Stomach (tissue), 9 donors: ENCODE results near the gene L1CAM. TPM values are rescaled to one million over a fixed set of nuclear protein-coding genes. Genes with fewer than 3 reads are reported as not detected.

Experiments
- DNase-seq, 2 donors: peaks; one replicate each; pipeline versions ENCODE4 v3.0.0 to v3.0.0-alpha.2; 2013 to 2019
- H3K27ac ChIP-seq, 5 donors: fragments of 200-600 bp in 4 of 5; sonication (generic) in 4 of 5; one replicate each; pipeline ENCODE4 v1.5.1; 2013 to 2019; ENCODE audit warnings: mild to moderate bottlenecking in 1 of 5, moderate library complexity in 1 of 5
- H3K27me3 ChIP-seq, 3 donors: fragments of 200-600 bp; sonication (generic); one replicate each; pipeline ENCODE4 v1.5.1; 2017 to 2019; ENCODE audit warnings: mixed run types in 1 of 3
- H3K36me3 ChIP-seq, 4 donors: fragments of 200-600 bp; sonication (generic); 1 replicate in 3 of 4; 2 replicates in 1 of 4; pipeline ENCODE4 v1.5.1; 2016 to 2019
- H3K4me1 ChIP-seq, 4 donors: fragments of 200-600 bp; sonication (generic); one replicate each; pipeline ENCODE4 v1.5.1; 2016 to 2019
- H3K4me3 ChIP-seq, 4 donors: fragments of 200-600 bp; sonication (generic) in 3 of 4; one replicate each; pipeline ENCODE4 v1.5.1; 2016 to 2019; ENCODE audit warnings: mild to moderate bottlenecking in 1 of 4
- H3K9me3 ChIP-seq, 4 donors: fragments of 200-600 bp; sonication (generic); one replicate each; pipeline ENCODE4 v1.5.1; 2016 to 2019
- EP300 ChIP-seq: sonication (generic); formaldehyde crosslinking; IDR thresholded peaks from one replicate; pipeline ENCODE4 v1.6.1; 2017; ENCODE audit warnings: antibody characterized with exemption
- POLR2A ChIP-seq, 4 donors: fragments of 450-650 bp; IDR thresholded peaks; one replicate each; pipeline ENCODE4 v1.6.1; 2016; ENCODE audit warnings: antibody characterized with exemption in 4 of 4, control low read depth in 2 of 4, mild to moderate bottlenecking in 1 of 4, moderate library complexity in 1 of 4
- POLR2AphosphoS5 ChIP-seq, 3 donors: sonication (generic); formaldehyde crosslinking; IDR thresholded peaks; one replicate each; pipeline ENCODE4 v1.6.1; 2016; ENCODE audit warnings: antibody characterized with exemption in 3 of 3
- WGBS, 5 donors: extraction: QIAGEN DNeasy Blood & Tissue Kit in 3 of 5; methylation state at CpG; one replicate each; pipeline versions ENCODE4 v1.1.5 to v1.1.7; 2013 to 2018; 5-methylcytosine and 5-hydroxymethylcytosine counted together
- intact Hi-C: fragments of 100-400 bp; cut with DNase I; formaldehyde crosslinking; loops from one replicate; pipeline ENCODE4 v1.15.1; 2023; ENCODE audit warnings: low total_unique reads
- polyA plus RNA-seq, 3 donors: library from polyadenylated mRNA; stranded (reverse); fragments of 200-250 nt; gene quantifications; one replicate each; pipeline ENCODE4 v1.2.3, GENCODE V29; 2013
- total RNA-seq, 5 donors: library from RNA; depleted of rRNA; stranded (reverse); fragments of >200 nt; gene quantifications; one replicate each; pipeline versions ENCODE4 v1.1.0 to v1.2.3, GENCODE V29; 2014 to 2016
- TF ChIP-seq, protein P1 (sequence below), 7 experiments: fragments of 450-650 bp in 4 of 7; fragments of 200-600 bp in 3 of 7; sonication (generic) in 3 of 7; IDR thresholded peaks; one replicate each; pipeline ENCODE4 v1.5.1; 2016 to 2019; ENCODE audit warnings: antibody characterized with exemption in 7 of 7, control low read depth in 2 of 7, mild to moderate bottlenecking in 1 of 7
- donor health status: healthy with polysubstance abuse.
- donor health status: Bipolar disorder and iron deficiency.
- donor health status: healthy.

Gene L1CAM
- total and polyA plus RNA-seq, 8 donors = under 0.01 to 19.1 (median 2.7) TPM

DNA sequence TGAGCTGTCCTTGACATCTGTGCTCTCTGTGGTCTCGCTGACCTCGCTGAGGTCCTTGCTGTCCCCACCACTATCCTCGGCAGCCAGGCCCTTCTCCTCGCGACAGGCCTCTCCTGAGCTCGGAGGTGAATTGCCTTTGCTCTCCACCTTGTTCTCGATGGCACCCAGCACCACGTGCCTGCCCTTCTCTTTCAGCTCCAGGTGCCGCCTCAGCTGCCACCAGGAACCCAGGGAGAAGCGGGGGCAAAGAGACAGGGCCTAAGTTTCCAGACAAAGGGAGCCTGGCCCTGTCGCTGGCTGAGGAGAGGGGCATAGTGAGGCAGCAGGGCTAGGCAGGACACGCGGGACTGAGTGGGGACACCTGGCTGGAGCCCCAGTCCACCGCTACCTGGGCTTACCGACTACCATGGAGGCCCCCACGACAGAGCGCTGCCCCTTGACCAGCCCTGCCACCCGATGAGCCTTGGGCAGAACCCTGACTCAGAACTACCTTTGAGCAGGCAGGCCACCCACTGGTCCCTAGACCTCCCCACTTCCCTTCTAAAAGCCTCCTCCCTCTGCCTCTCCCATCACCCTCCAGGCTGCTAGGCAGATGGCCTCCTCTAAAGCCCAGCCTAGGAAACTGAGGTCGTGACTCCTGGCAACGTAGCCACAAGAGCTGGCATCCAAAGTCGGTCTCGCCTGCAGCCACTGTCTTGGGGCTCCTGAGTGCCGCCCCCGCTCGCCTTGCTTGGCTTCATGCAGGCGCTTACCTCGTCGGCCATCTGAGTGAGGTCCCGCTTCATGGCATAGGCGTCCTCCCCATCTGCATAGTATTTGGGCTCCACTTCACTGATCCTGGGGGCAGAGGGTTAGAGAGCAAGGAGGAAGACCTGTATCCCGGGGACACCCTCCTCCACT, 44.3 kb upstream of the L1CAM start:
- 88 to 91% (median 91%) methylated on average over 10 to 31 of the region's 31 CpGs for WGBS, 5 donors
- intact Hi-C loops = no loop called here
- TF ChIP-seq, protein P1, sequence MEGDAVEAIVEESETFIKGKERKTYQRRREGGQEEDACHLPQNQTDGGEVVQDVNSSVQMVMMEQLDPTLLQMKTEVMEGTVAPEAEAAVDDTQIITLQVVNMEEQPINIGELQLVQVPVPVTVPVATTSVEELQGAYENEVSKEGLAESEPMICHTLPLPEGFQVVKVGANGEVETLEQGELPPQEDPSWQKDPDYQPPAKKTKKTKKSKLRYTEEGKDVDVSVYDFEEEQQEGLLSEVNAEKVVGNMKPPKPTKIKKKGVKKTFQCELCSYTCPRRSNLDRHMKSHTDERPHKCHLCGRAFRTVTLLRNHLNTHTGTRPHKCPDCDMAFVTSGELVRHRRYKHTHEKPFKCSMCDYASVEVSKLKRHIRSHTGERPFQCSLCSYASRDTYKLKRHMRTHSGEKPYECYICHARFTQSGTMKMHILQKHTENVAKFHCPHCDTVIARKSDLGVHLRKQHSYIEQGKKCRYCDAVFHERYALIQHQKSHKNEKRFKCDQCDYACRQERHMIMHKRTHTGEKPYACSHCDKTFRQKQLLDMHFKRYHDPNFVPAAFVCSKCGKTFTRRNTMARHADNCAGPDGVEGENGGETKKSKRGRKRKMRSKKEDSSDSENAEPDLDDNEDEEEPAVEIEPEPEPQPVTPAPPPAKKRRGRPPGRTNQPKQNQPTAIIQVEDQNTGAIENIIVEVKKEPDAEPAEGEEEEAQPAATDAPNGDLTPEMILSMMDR (IDR thresholded peaks at IDR 0.05) = no peak
- TF ChIP-seq EP300 (no peak), POLR2A (IDR thresholded peaks at IDR 0.05) (no peak), POLR2AphosphoS5 (IDR thresholded peaks at IDR 0.05) (no peak)
- H3K4me1 ChIP-seq = peaks cover 7 to 64% (median 45%) of the 10 kb centered on the region in 4 donors
- peaks cover 4 to 36% (median 29%) of the 10 kb centered on the region in 4 donors for H3K36me3 ChIP-seq
- no peaks in the 10 kb centered on the region for H3K9me3 ChIP-seq
- H3K27me3 ChIP-seq = peaks cover 0 to 6% (median 0%) of the 10 kb centered on the region in 3 donors
- no peak for DNase-seq
- H3K4me3 ChIP-seq = no peak overlapping the region
- H3K27ac ChIP-seq = peak overlapping the region in 1 of 5 donors; percentile 96

DNA sequence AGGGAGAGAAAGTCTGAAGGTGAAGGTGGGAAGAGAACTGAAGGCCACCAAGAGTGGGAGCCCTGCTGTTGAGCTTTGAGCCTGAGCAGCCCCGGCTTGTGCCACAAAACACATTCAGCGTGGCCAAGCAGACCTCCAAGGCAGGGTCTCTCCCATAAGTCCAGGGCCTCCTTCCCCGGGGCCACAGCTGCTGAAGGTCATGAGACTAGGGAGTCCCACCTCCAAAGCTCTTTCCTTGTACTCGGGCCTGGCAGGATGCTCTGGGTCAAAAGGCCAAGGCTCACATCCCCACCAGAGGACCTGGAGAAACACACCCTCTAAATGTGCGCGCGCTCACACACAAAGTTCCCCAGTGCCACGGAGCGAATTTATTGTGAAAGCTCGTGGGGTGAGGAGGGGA, 43.6 kb upstream of the L1CAM start:
- no peak overlapping the region for H3K4me3 ChIP-seq
- no peaks in the 10 kb centered on the region for H3K9me3 ChIP-seq
- peaks cover 7 to 63% (median 46%) of the 10 kb centered on the region in 4 donors for H3K4me1 ChIP-seq
- no peak for DNase-seq
- WGBS, 5 donors = 78 to 93% (median 80%) methylated on average over 2 to 10 of the region's 10 CpGs
- TF ChIP-seq POLR2AphosphoS5 (IDR thresholded peaks at IDR 0.05) (no peak), POLR2A (IDR thresholded peaks at IDR 0.05) (no peak), EP300 (no peak)
- TF ChIP-seq, protein P1 (IDR thresholded peaks at IDR 0.05) = no peak
- intact Hi-C loops = no loop called here
- peak overlapping the region in 3 of 5 donors; percentile 79 to 96 (median 95) for H3K27ac ChIP-seq
- H3K36me3 ChIP-seq = peaks cover 4 to 36% (median 29%) of the 10 kb centered on the region in 4 donors
- H3K27me3 ChIP-seq = peaks cover 0 to 6% (median 0%) of the 10 kb centered on the region in 3 donors

DNA sequence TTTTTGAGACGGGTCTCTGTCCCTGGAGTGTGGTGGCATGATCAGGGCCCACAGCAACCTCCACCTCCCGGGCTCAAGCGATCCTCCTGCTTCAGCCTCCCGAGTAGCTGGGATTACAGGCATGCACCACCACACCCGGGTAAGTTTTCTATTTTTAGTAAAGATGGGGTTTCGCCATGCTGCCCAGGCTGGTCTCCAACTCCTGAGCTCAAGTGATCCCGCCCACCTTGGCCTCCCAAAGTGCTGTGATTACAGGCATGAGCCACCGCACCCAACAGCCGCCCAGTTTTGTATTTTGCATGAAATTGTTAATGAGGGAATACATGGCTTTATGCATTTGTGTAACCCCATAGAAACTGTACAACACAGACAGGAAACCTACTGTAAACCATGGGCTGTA, 42.9 kb upstream of the L1CAM start:
- peak overlapping the region; percentile 35 to 96 (median 79) for H3K27ac ChIP-seq
- intact Hi-C loops = no loop called here

More for the DNA sequence above, 42.9 kb upstream of the L1CAM start:
- WGBS, 5 donors = 20 to 61% (median 39%) methylated on average over 9 of the region's 9 CpGs
- Histone ChIP-seq H3K9me3 (no peaks in the 10 kb centered on the region), H3K4me1 (peaks cover 7 to 65% (median 44%) of the 10 kb centered on the region in 4 donors), H3K27me3 (peaks cover 0 to 6% (median 0%) of the 10 kb centered on the region in 3 donors), H3K36me3 (peaks cover 4 to 36% (median 29%) of the 10 kb centered on the region in 4 donors), H3K4me3 (peak overlapping the region in 2 of 4 donors; percentile 18 to 22)
- DNase-seq = no peak
- no peak for TF ChIP-seq POLR2AphosphoS5 (IDR thresholded peaks at IDR 0.05)
- TF ChIP-seq POLR2A (IDR thresholded peaks at IDR 0.05) = no peak
- no peak for TF ChIP-seq EP300
- TF ChIP-seq, protein P1 (IDR thresholded peaks at IDR 0.05) = no peak
